Renal cortex interstitium (tissue), 11 donors: ENCODE data around the gene GRIK4. TPM values are rescaled to one million over a fixed set of nuclear protein-coding genes. Genes with fewer than 3 reads are reported as not detected.

ENCODE experiments used
- DNase-seq, 11 donors: peaks; one replicate each; pipeline ENCODE4 v3.0.0-alpha.2; 2013; ENCODE audit warnings: low read depth in 9 of 11, low spot score in 4 of 11; ENCODE audit errors: extremely low read depth in 1 of 11
- polyA plus RNA-seq, 3 donors: library from polyadenylated mRNA; unstranded; fragments of 120-200 nt; gene quantifications; one replicate each; pipeline ENCODE4 v1.2.1, GENCODE V29; 2013; ENCODE audit not compliant: insufficient read length in 3 of 3

GRIK4 gene
- polyA plus RNA-seq, 3 donors: 1.0 to 1.4 (median 1.2) TPM

- DNase-seq: no peak
Observed at GRCh38 chr11:120675171-120675570, 163.6 kb downstream of the GRIK4 start.

- no peak for DNase-seq
Observed at GRCh38 chr11:120676991-120677390, 165.4 kb downstream of the GRIK4 start.

GRCh38 chr11:120680322-120680721, 168.8 kb downstream of the GRIK4 start:
- no peak for DNase-seq

GRCh38 chr11:120681434-120682331, 170.1 kb downstream of the GRIK4 start:
- DNase-seq: no peak

GRCh38 chr11:120682332-120682649, 170.7 kb downstream of the GRIK4 start:
- DNase-seq: no peak

- DNase-seq: no peak
Observed at GRCh38 chr11:120682866-120683265, 171.3 kb downstream of the GRIK4 start.

GRCh38 chr11:120686516-120686915, 175.0 kb downstream of the GRIK4 start:
- DNase-seq: no peak

GRCh38 chr11:120688163-120688562, 176.6 kb downstream of the GRIK4 start:
- no peak for DNase-seq

- DNase-seq: no peak
Observed at GRCh38 chr11:120689596-120690275, 178.2 kb downstream of the GRIK4 start.

GRCh38 chr11:120690406-120690805, 178.9 kb downstream of the GRIK4 start:
- DNase-seq: no peak

GRCh38 chr11:120694726-120695125, 183.2 kb downstream of the GRIK4 start:
- no peak for DNase-seq

GRCh38 chr11:120695426-120695825, 183.9 kb downstream of the GRIK4 start:
- no peak for DNase-seq

GRCh38 chr11:120695939-120696338, 184.4 kb downstream of the GRIK4 start:
- DNase-seq: no peak

- DNase-seq: no peak
Observed at GRCh38 chr11:120696597-120697218, 185.2 kb downstream of the GRIK4 start.

- DNase-seq: no peak
Observed at GRCh38 chr11:120698918-120699317, 187.4 kb downstream of the GRIK4 start.

- no peak for DNase-seq
Observed at GRCh38 chr11:120702656-120703055, 191.1 kb downstream of the GRIK4 start.

- no peak for DNase-seq
Observed at GRCh38 chr11:120703358-120704152, 192.0 kb downstream of the GRIK4 start.

- no peak for DNase-seq
Observed at GRCh38 chr11:120704256-120704750, 192.8 kb downstream of the GRIK4 start.

- DNase-seq: no peak
Observed at GRCh38 chr11:120706257-120706656, 194.7 kb downstream of the GRIK4 start.
